ENCODE measurements around the gene MYO6. TPM values are rescaled to one million over a fixed set of nuclear protein-coding genes. Genes with fewer than 3 reads are reported as not detected.

The MYO6 gene
- total RNA-seq, 1 experiment from 2014 or later, result 46.9 TPM

- Mint-ChIP-seq H3K4me3 (no peak overlapping the region), H3K4me1 (peaks cover 0 to 7% of the 10 kb centered on the region in 2 experiments; a peak in 1 of 4 replicates), H3K36me3 (ENCODE audit: insufficient read depth in 1 of 3, low read depth in 3 of 3) (peaks cover 0 to 2% (median 0%) of the 10 kb centered on the region in 3 experiments; a peak in 2 of 7 replicates), H3K27me3 (ENCODE audit: low read depth) (no peaks in the 10 kb centered on the region), H3K27ac (peak overlapping the region; percentile 2 to 34 (median 24); a peak in 3 of 7 replicates), H3K9me3 (no peaks in the 10 kb centered on the region)
- Histone ChIP-seq H2AK5ac (ENCODE audit: insufficient read length, low read length) (no peak overlapping the region), H3K79me2 (ENCODE audit: insufficient read depth, low read length) (no peaks in the 10 kb centered on the region), H4K8ac (replicated peaks; ENCODE audit: insufficient read length, low read depth, low read length) (no peak overlapping the region), H3K9me3 (ENCODE audit: control insufficient read depth, low read depth, low read length) (no peaks in the 10 kb centered on the region), H2BK20ac (ENCODE audit: low read depth, low read length, poor library complexity, severe bottlenecking) (no peak overlapping the region), H3K9ac (ENCODE audit: extremely low read depth, insufficient read length, low read length) (no peak overlapping the region), H3K56ac (ENCODE audit: insufficient read length, low read depth, low read length) (no peak overlapping the region), H3K27ac (ENCODE audit: insufficient read length, low read depth, low read length) (no peak overlapping the region), H2BK5ac (ENCODE audit: insufficient read length, low read length) (no peak overlapping the region), H3K23ac (ENCODE audit: insufficient read length, low read depth, low read length) (no peak overlapping the region), H3T11ph (ENCODE audit: low read length) (no peak overlapping the region), H2BK15ac (ENCODE audit: low read depth, low read length) (no peak overlapping the region), H3K27me3 (ENCODE audit: insufficient read depth, low read length) (no peaks in the 10 kb centered on the region), H2AFZ (ENCODE audit: low read length) (no peak overlapping the region), H2BK120ac (ENCODE audit: low read depth, low read length, poor library complexity, severe bottlenecking) (no peak overlapping the region), H3K4ac (ENCODE audit: low read depth, low read length) (no peak overlapping the region), H4K5ac (ENCODE audit: insufficient read length, low read depth, low read length) (no peak overlapping the region), H4K20me1 (ENCODE audit: control insufficient read depth, insufficient read depth, insufficient read length) (no peaks in the 10 kb centered on the region), H3K14ac (ENCODE audit: insufficient read depth, low read length) (no peak overlapping the region), H2BK12ac (ENCODE audit: insufficient read length, low read depth, low read length) (no peak overlapping the region), H3K23me2 (ENCODE audit: insufficient read length, low read depth, low read length, poor library complexity, severe bottlenecking) (no peaks in the 10 kb centered on the region), H4K91ac (ENCODE audit: insufficient read length, low read depth, low read length) (no peak overlapping the region), H3K79me1 (ENCODE audit: insufficient read depth, low read depth, low read length, poor library complexity, severe bottlenecking) (no peaks in the 10 kb centered on the region), H3K4me1 (ENCODE audit: insufficient read depth, low read length) (no peaks in the 10 kb centered on the region), H3K18ac (ENCODE audit: insufficient read length, low read depth, low read length) (no peak overlapping the region), H3K4me2 (ENCODE audit: insufficient read depth, insufficient read length, low read length) (no peak overlapping the region)
- TF ChIP-seq CTCF (conservative IDR thresholded peaks at IDR 0.05), result no peak
- no peak for DNase-seq
- no CpG with 5 or more reads among the region's 9 CpGs for WGBS (ENCODE audit: extremely low coverage, insufficient read length, low lambda C conversion rate)
These were observed 100.4 kb downstream of the MYO6 start for GRCh38 chr6:75849329-75850025.

Data from H9 (cell line).